ENCODE measurements around the gene FIG4. TPM values are rescaled to one million over a fixed set of nuclear protein-coding genes. Genes with fewer than 3 reads are reported as not detected.
"Not testable (repeated sequence)": the region's sequence is repeated elsewhere in the genome, so short reads cannot be mapped to it uniquely, and the experiment has no call there.

The FIG4 gene
- total RNA-seq, 1 donor from 2014 or later: 25.7 TPM

GRCh38 chr6:109852713-109853112, 161.6 kb downstream of the FIG4 start:
- DNase-seq (ENCODE audit: low read depth): no peak

GRCh38 chr6:109853426-109853825, 162.3 kb downstream of the FIG4 start:
- DNase-seq (ENCODE audit: low read depth): no peak

GRCh38 chr6:109853951-109854350, 162.9 kb downstream of the FIG4 start:
- no peak for DNase-seq (ENCODE audit: low read depth)

- no peak for DNase-seq (ENCODE audit: low read depth)
These were observed 163.6 kb downstream of the FIG4 start for GRCh38 chr6:109854541-109855308.

GRCh38 chr6:109855476-109856040, 164.5 kb downstream of the FIG4 start:
- not testable (repeated sequence) for DNase-seq (ENCODE audit: low read depth)

GRCh38 chr6:109861946-109862345, 170.8 kb downstream of the FIG4 start:
- DNase-seq (ENCODE audit: low read depth): no peak

GRCh38 chr6:109864050-109864449, 173.0 kb downstream of the FIG4 start:
- no peak for DNase-seq (ENCODE audit: low read depth)

GRCh38 chr6:109865968-109866367, 174.9 kb downstream of the FIG4 start:
- DNase-seq (ENCODE audit: low read depth): no peak

GRCh38 chr6:109867009-109867969, 176.2 kb downstream of the FIG4 start:
- peak; percentile 43 for DNase-seq (ENCODE audit: low read depth)

- peak; percentile 95 for DNase-seq (ENCODE audit: low read depth)
These were observed 176.9 kb downstream of the FIG4 start for GRCh38 chr6:109867970-109868358.

GRCh38 chr6:109869398-109870088, 178.4 kb downstream of the FIG4 start:
- DNase-seq (ENCODE audit: low read depth): peak; percentile 46

- DNase-seq (ENCODE audit: low read depth): no peak
These were observed 179.0 kb downstream of the FIG4 start for GRCh38 chr6:109870089-109870410.

- no peak for DNase-seq (ENCODE audit: low read depth)
These were observed 181.5 kb downstream of the FIG4 start for GRCh38 chr6:109872549-109872948.

- no peak for DNase-seq (ENCODE audit: low read depth)
These were observed 182.0 kb downstream of the FIG4 start for GRCh38 chr6:109872968-109873545.

- DNase-seq (ENCODE audit: low read depth): no peak
These were observed 183.0 kb downstream of the FIG4 start for GRCh38 chr6:109874086-109874485.

- DNase-seq (ENCODE audit: low read depth): no peak
These were observed 183.5 kb downstream of the FIG4 start for GRCh38 chr6:109874621-109875020.

Other genes starting within 250 kb of the FIG4 start
- gene MICAL1, start 235.5 kb upstream of the FIG4 start, total RNA-seq: 37.9 and 41.2 TPM in 2 replicates
- gene ZBTB24, start 208.1 kb upstream of the FIG4 start, total RNA-seq: 8.0 and 16.1 TPM in 2 replicates
- gene AK9, start 94 bp upstream of the FIG4 start, total RNA-seq: 1.6 and 10.0 TPM in 2 replicates

All from renal cortical epithelial cell (primary cell).